SU-DHL-6 (cell line): Measurements from ENCODE around the gene B3GNT3.
A peak's percentile ranks its signal among the peaks of the same experiment; 100 is the strongest.

Experiments
- H2AFZ ChIP-seq: fragments of 200-600 bp; sonication (generic); 2 replicates; pipeline ENCODE4 v1.6.1; 2014; ENCODE audit warnings: low read depth, mild to moderate bottlenecking, moderate library complexity, mixed read lengths, antibody characterized with exemption, low read length; ENCODE audit not compliant: severe bottlenecking
- H3F3A ChIP-seq: fragments of 200-600 bp; shearing (Covaris generic); 2 replicates; pipeline ENCODE4 v1.6.0; 2016; ENCODE audit warnings: antibody characterized with exemption, mild to moderate bottlenecking; ENCODE audit not compliant: insufficient read depth
- H3K27ac ChIP-seq: fragments of 200-600 bp; sonication (generic); 2 replicates; pipeline ENCODE4 v1.5.1; 2016; ENCODE audit warnings: low read depth, mild to moderate bottlenecking, low read length, moderate library complexity, mixed read lengths
- H3K27me3 ChIP-seq: fragments of 200-600 bp; sonication (generic), shearing (Covaris generic); 2 replicates; pipeline ENCODE4 v1.6.0; 2014; ENCODE audit warnings: mild to moderate bottlenecking, low read length
- H3K36me3 ChIP-seq: fragments of 200-600 bp; sonication (generic); 2 replicates; pipeline ENCODE4 v1.6.1; 2014; ENCODE audit warnings: mild to moderate bottlenecking, low read length, mixed read lengths
- H3K4me2 ChIP-seq: fragments of 300-600, 200-600 bp; shearing (Covaris generic), sonication (generic); 2 replicates; pipeline ENCODE4 v1.6.0; 2014; ENCODE audit warnings: low read length, low read depth, mild to moderate bottlenecking; ENCODE audit not compliant: poor library complexity, severe bottlenecking
- H3K4me3 ChIP-seq: fragments of 200-600 bp; sonication (generic); 2 replicates; pipeline ENCODE4 v1.5.1; 2014; ENCODE audit warnings: antibody characterized with exemption, low read length, mild to moderate bottlenecking, mixed read lengths; ENCODE audit not compliant: insufficient read depth, poor library complexity, severe bottlenecking
- H3K79me2 ChIP-seq: fragments of 200-600 bp; sonication (generic); 2 replicates; pipeline ENCODE4 v1.6.1; 2014; ENCODE audit warnings: mild to moderate bottlenecking, low read length, moderate library complexity; ENCODE audit not compliant: insufficient read depth
- H3K9ac ChIP-seq: fragments of 200-600 bp; sonication (generic); 2 replicates; pipeline ENCODE4 v1.7.0; 2014; ENCODE audit warnings: mild to moderate bottlenecking, low read length
- H3K9me2 ChIP-seq: fragments of 200-600 bp; sonication (generic); replicated peaks from 2 replicates; pipeline ENCODE4 v1.6.1; 2014; ENCODE audit warnings: low read length; ENCODE audit not compliant: insufficient read depth
- H3K9me3 ChIP-seq: fragments of 200-600 bp; sonication (generic); 2 replicates; pipeline ENCODE4 v1.6.1; 2014; ENCODE audit warnings: low read length, mixed read lengths; ENCODE audit not compliant: insufficient read depth
- H4K20me1 ChIP-seq: fragments of 200-600 bp; sonication (generic); 2 replicates; pipeline ENCODE4 v1.6.1; 2014; ENCODE audit warnings: low read depth, mild to moderate bottlenecking, antibody characterized with exemption, low read length, moderate library complexity, mixed read lengths
- EZH2phosphoT487 ChIP-seq: fragments of 200-600 bp; sonication (generic), shearing (Covaris generic); conservative IDR thresholded peaks from 2 replicates; pipeline ENCODE4 v1.6.1; 2018; ENCODE audit warnings: mild to moderate bottlenecking, antibody characterized with exemption, low read length, moderate library complexity, mixed read lengths
- TF ChIP-seq, protein P1 (sequence below): fragments of 200-600 bp; sonication (generic); IDR thresholded peaks from one replicate; pipeline ENCODE4 v1.5.1; 2017; ENCODE audit warnings: antibody characterized with exemption, mild to moderate bottlenecking, low read length, moderate library complexity; ENCODE audit not compliant: insufficient read depth, poor library complexity, severe bottlenecking

The B3GNT3 gene

DNA sequence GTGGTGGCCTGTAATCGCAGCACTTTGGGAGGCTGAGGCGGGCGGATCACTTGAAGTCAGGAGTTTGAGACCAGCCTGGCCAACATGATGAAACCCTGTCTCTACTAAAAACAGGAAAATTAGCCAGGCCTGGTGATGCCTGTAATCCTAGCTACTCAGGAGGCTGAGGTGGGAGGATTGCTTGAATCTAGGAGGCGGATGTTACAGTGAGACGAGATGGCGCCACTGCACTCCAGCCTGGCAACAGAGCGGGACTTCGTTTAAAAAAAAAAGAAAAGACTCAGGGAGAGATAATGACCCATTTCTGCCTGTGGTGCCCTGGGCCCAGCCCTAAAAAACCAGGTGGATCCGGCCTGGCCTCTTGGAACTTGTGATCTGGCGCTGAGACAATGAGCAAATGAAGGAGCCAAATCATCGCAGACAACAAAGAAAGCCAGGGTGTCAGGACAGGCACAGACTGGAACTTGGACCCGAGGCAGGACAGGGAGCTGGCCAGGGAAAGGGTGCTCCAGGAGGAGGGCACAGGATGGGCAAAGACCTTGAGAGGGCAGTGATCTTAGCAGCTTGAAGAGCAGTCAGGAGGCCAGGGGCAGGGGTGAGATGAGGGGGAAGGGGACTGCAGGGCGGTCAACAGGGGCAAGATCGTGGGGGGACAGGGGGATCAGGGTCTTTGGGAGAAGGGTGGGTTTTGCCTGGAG, 53.8 kb downstream of the B3GNT3 start:
- Histone ChIP-seq H3F3A (no peaks in the 10 kb centered on the region), H2AFZ (no peak overlapping the region), H3K9me2 (no peaks in the 10 kb centered on the region), H3K36me3 (no peaks in the 10 kb centered on the region), H3K4me3 (no peak overlapping the region), H3K9me3 (no peaks in the 10 kb centered on the region), H3K9ac (no peak overlapping the region), H3K79me2 (no peaks in the 10 kb centered on the region), H4K20me1 (no peaks in the 10 kb centered on the region), H3K27me3 (no peaks in the 10 kb centered on the region), H3K27ac (no peak overlapping the region), H3K4me2 (no peak overlapping the region)
- TF ChIP-seq, protein P1, sequence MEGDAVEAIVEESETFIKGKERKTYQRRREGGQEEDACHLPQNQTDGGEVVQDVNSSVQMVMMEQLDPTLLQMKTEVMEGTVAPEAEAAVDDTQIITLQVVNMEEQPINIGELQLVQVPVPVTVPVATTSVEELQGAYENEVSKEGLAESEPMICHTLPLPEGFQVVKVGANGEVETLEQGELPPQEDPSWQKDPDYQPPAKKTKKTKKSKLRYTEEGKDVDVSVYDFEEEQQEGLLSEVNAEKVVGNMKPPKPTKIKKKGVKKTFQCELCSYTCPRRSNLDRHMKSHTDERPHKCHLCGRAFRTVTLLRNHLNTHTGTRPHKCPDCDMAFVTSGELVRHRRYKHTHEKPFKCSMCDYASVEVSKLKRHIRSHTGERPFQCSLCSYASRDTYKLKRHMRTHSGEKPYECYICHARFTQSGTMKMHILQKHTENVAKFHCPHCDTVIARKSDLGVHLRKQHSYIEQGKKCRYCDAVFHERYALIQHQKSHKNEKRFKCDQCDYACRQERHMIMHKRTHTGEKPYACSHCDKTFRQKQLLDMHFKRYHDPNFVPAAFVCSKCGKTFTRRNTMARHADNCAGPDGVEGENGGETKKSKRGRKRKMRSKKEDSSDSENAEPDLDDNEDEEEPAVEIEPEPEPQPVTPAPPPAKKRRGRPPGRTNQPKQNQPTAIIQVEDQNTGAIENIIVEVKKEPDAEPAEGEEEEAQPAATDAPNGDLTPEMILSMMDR, result no peak
- no peak for TF ChIP-seq EZH2phosphoT487

DNA sequence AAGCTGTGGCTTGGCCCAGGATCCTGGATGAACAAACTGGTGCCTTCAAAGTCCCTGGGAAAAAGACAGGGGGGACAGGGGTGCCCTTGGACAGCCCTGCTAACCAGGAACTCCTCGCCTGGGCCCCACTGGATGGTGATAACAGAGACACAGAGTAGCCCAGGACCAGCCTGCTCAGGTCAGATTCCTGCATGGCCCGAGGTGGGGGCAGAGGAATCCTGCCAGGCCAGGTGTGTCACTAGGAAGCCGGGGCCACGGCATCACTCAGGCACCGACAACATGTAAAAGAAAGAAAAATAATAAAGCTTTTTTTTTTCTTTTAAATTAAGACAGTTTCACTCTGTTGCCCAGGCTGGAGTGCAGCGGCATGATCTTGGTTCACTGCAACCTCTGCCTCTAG, 59.1 kb downstream of the B3GNT3 start:
- no peaks in the 10 kb centered on the region for H4K20me1 ChIP-seq
- no peak overlapping the region for H2AFZ ChIP-seq
- no peak for TF ChIP-seq EZH2phosphoT487
- TF ChIP-seq, protein P1, result no peak
- H3K36me3 ChIP-seq, result no peaks in the 10 kb centered on the region
- no peak overlapping the region for H3K4me3 ChIP-seq
- H3K79me2 ChIP-seq, result no peaks in the 10 kb centered on the region
- no peak overlapping the region for H3K4me2 ChIP-seq
- H3K27ac ChIP-seq, result no peak overlapping the region
- H3F3A ChIP-seq, result no peaks in the 10 kb centered on the region
- no peak overlapping the region for H3K9ac ChIP-seq
- no peaks in the 10 kb centered on the region for H3K27me3 ChIP-seq
- H3K9me3 ChIP-seq, result no peaks in the 10 kb centered on the region
- no peaks in the 10 kb centered on the region for H3K9me2 ChIP-seq

DNA sequence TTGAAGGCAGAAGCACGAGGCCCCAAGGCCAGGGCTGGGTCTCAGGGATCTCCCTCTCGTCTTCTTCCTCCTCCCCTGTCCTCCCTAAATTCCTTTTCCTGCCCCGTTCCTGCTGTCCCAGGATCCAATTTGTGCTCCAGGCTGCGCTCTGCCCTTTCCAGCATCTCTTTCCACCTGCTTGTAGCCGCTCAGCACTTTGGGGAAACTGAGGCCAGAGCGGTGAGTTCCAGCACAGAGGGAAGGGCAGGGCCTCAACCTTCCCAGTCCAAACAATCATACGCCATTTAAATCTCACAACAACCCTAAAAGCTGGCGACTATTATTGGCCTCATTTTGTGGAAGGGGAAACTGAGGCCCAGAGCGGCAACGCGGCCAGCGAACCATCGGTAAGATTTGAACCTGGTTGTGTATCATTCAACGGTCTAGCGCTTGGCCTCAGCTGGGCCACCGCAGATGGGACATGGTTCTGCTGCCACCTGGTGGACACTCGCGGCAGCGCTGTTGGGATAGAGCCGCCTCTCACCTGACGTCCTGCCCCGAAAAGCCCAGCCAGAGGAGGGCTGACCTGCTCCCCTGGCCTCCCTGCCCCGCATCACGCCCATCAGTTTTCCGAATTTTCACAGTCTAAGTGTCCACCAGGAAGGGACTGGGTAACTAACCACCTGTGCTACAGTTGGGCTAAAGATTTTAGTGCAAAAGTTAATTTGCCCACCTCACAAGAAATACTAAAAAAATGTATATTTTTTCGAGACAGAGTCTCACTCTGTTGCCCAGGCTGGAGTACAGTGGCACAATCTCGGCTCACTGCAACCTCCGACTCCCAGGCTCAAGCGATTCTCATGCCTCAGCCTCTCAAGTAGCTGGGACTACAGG, 60.6 kb downstream of the B3GNT3 start:
- H3K27me3 ChIP-seq, result no peaks in the 10 kb centered on the region
- no peak overlapping the region for H3K4me3 ChIP-seq
- H3K27ac ChIP-seq, result no peak overlapping the region
- peaks cover 6% of the 10 kb centered on the region for H3F3A ChIP-seq
- H4K20me1 ChIP-seq, result no peaks in the 10 kb centered on the region; the same call in 1 of the 2 replicates
- H2AFZ ChIP-seq, result no peak overlapping the region
- H3K79me2 ChIP-seq, result peaks cover 6% of the 10 kb centered on the region
- TF ChIP-seq, protein P1, result peak; percentile 77
- no peak for TF ChIP-seq EZH2phosphoT487
- H3K9me2 ChIP-seq, result no peaks in the 10 kb centered on the region
- peak overlapping the region; percentile 10; the same call in 1 of the 2 replicates for H3K9ac ChIP-seq
- H3K36me3 ChIP-seq, result peaks cover 4% of the 10 kb centered on the region; the same call in 1 of the 2 replicates
- no peak overlapping the region for H3K4me2 ChIP-seq
- no peaks in the 10 kb centered on the region for H3K9me3 ChIP-seq
